ENCODE data around the gene RXFP4. TPM values are rescaled to one million over a fixed set of nuclear protein-coding genes. Genes with fewer than 3 reads are reported as not detected.
"Not testable (repeated sequence)": the region's sequence is repeated elsewhere in the genome, so short reads cannot be mapped to it uniquely, and the experiment has no call there.

RXFP4 gene
- total RNA-seq, 1 donor from 2014 or later = not detected

DNA sequence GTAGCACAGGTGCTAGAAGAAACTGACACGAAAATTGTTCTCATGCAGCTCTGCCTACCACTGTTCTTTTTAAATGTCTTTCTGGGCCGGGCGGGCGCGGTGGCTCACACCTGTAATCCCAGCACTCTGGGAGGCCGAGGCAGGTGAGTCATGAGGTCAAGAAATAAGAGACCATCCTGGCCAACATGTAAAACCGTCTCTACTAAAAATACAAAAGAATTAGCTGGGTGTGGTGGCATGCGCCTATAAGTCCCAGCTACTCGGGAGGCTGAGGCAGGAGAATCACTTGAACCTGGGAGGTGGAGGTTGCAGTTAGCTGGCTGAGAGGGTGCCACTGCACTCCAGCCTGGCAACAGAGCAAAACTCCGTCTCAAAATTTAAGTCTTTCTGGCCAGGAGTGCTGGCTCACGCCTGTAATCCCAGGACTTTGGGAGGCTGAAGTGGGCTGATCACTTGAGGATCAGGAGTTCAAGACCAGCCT lies 29.3 kb upstream of the RXFP4 start:
- peak overlapping the region; percentile 97 for H3K4me3 Mint-ChIP-seq
- intact Hi-C loops (cut with micrococcal nuclease) = no loop called here
- no peaks in the 10 kb centered on the region for H3K9me3 Mint-ChIP-seq
- DNase-seq = no peak
- no peaks in the 10 kb centered on the region for H3K27me3 Mint-ChIP-seq
- H3K4me1 Mint-ChIP-seq = peaks cover 21% of the 10 kb centered on the region
- H3K27ac Mint-ChIP-seq = peak overlapping the region; percentile 99
- H3K36me3 Mint-ChIP-seq (ENCODE audit: low read depth) = peaks cover 72% of the 10 kb centered on the region

GRCh38 chr1:155913969-155914757 lies 27.3 kb upstream of the RXFP4 start:
- DNase-seq = no peak
- intact Hi-C loops (cut with micrococcal nuclease) = no loop called here
- H3K9me3 Mint-ChIP-seq = no peaks in the 10 kb centered on the region
- no peak overlapping the region for H3K27ac Mint-ChIP-seq
- no peaks in the 10 kb centered on the region for H3K27me3 Mint-ChIP-seq
- H3K4me1 Mint-ChIP-seq = peaks cover 21% of the 10 kb centered on the region
- no peak overlapping the region for H3K4me3 Mint-ChIP-seq
- peaks cover 77% of the 10 kb centered on the region for H3K36me3 Mint-ChIP-seq (ENCODE audit: low read depth)

DNA sequence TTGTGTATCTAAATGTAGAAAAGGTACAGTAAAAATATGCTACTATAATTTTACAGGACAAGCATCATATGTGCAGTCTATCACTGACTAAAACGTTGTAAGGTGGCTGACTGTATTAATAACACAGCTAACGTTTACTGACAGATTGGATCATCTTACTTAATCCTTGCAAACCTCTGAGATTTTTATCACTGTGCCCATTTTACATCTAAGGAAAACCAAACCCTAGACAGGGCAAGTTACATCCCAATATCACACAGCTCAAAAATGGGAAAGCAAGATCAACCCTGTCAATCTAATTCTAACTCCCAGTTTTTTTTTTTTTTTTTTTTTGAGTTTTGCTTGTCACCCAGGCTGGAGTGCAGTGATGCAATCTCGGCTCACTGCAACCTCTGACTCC lies 22.8 kb upstream of the RXFP4 start:
- no peak overlapping the region for H3K4me3 Mint-ChIP-seq
- H3K27me3 Mint-ChIP-seq = no peaks in the 10 kb centered on the region
- intact Hi-C loops (cut with micrococcal nuclease) = no loop called here
- H3K4me1 Mint-ChIP-seq = no peaks in the 10 kb centered on the region
- no peaks in the 10 kb centered on the region for H3K9me3 Mint-ChIP-seq
- DNase-seq = no peak
- peaks cover 78% of the 10 kb centered on the region for H3K36me3 Mint-ChIP-seq (ENCODE audit: low read depth)
- H3K27ac Mint-ChIP-seq = no peak overlapping the region

DNA sequence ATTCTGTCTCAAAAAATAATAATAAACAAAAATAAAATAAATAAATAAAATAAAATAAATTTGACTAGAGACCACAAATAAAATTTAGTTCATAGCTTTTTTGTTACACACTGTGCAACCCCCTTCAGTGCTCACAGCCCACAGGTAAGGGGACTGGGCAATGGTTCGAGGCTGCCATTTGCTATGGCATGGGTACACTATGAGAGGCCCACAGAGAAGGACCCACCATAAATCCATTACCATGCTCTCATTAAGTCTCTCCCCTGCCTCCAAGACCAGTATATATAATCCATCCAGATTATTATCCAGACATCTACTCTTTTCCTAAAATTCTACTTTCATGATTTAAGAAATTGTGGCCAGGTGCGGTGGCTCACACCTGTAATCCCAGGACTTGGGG lies 21.6 kb upstream of the RXFP4 start:
- H3K36me3 Mint-ChIP-seq (ENCODE audit: low read depth) = peaks cover 75% of the 10 kb centered on the region
- no peaks in the 10 kb centered on the region for H3K4me1 Mint-ChIP-seq

GRCh38 chr1:155920717-155921116 lies 20.7 kb upstream of the RXFP4 start:
- intact Hi-C loops (cut with micrococcal nuclease) = no loop called here
- no peak for DNase-seq
- Mint-ChIP-seq H3K4me1 (no peaks in the 10 kb centered on the region), H3K27me3 (no peaks in the 10 kb centered on the region), H3K27ac (no peak overlapping the region), H3K36me3 (ENCODE audit: low read depth) (peaks cover 73% of the 10 kb centered on the region), H3K9me3 (no peaks in the 10 kb centered on the region), H3K4me3 (no peak overlapping the region)

More for the DNA sequence above, 21.6 kb upstream of the RXFP4 start:
- Mint-ChIP-seq H3K4me3 (no peak overlapping the region), H3K9me3 (no peaks in the 10 kb centered on the region), H3K27ac (no peak overlapping the region), H3K27me3 (no peaks in the 10 kb centered on the region)
- intact Hi-C loops (cut with micrococcal nuclease) = no loop called here
- no peak for DNase-seq

- Mint-ChIP-seq H3K4me3 (no peak overlapping the region), H3K4me1 (peaks cover 11% of the 10 kb centered on the region), H3K27me3 (no peaks in the 10 kb centered on the region), H3K9me3 (no peaks in the 10 kb centered on the region), H3K27ac (no peak overlapping the region), H3K36me3 (ENCODE audit: low read depth) (peaks cover 71% of the 10 kb centered on the region)
- intact Hi-C loops (cut with micrococcal nuclease) = no loop called here
- no peak for DNase-seq
Observed at GRCh38 chr1:155925506-155925905, 15.9 kb upstream of the RXFP4 start.

DNA sequence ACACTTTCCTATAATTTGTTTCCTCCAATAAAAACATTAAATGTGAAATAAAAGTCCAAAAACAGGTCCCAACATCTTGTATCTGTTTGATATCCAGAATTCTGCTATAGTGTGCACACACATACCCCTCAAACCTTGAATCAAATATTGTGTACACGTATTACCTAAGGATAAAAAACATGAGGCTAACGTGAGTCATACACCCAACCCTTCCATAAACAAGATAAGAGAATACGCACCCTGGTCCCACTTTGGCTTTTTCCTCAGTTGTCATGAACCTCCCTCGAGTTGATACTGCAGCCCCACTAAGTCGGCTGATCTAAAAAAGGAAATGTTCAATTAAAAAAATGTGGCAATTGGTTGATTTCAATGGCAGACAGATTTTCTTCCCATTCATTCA lies 12.4 kb upstream of the RXFP4 start:
- no peak for DNase-seq
- no peaks in the 10 kb centered on the region for H3K9me3 Mint-ChIP-seq
- intact Hi-C loops (cut with micrococcal nuclease) = no loop called here
- no peak overlapping the region for H3K4me3 Mint-ChIP-seq
- H3K4me1 Mint-ChIP-seq = peaks cover 27% of the 10 kb centered on the region
- no peak overlapping the region for H3K27ac Mint-ChIP-seq
- peaks cover 65% of the 10 kb centered on the region for H3K36me3 Mint-ChIP-seq (ENCODE audit: low read depth)
- no peaks in the 10 kb centered on the region for H3K27me3 Mint-ChIP-seq

DNA sequence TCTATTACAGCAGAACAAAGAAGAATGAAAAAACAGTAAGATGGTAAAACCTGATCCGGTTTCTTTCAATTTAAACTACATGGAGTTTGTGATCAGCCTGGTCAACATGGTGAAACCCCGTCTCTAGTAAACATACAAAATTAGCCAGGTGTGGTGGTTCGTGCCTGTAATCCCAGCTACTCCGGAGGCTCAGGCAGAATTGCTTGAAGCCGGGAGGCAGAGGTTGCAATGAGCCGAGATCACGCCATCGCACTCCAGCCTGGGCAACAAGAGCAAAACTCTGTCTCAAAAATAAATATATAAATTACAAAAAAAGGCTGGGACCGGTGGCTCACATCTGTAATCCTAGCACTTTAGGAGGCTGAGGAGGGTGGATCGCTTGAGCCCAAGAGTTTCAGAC lies 10.7 kb upstream of the RXFP4 start:
- intact Hi-C loops (cut with micrococcal nuclease) = loop anchor here (5.0 kb wide), 1 partner anchor 137 kb away; no protein-coding TSS in a partner anchor
- Mint-ChIP-seq H3K4me3 (peak overlapping the region; percentile 77), H3K4me1 (peaks cover 27% of the 10 kb centered on the region), H3K36me3 (ENCODE audit: low read depth) (peaks cover 60% of the 10 kb centered on the region)
- H3K9me3 Mint-ChIP-seq, H3K27me3 Mint-ChIP-seq, DNase-seq, H3K27ac Mint-ChIP-seq: not testable (repeated sequence)

GRCh38 chr1:155931332-155932038 lies 10.0 kb upstream of the RXFP4 start:
- peaks cover 27% of the 10 kb centered on the region for H3K4me1 Mint-ChIP-seq
- DNase-seq = no peak
- H3K27ac Mint-ChIP-seq = no peak overlapping the region
- intact Hi-C loops (cut with micrococcal nuclease) = loop anchor here (5.0 kb wide), 1 partner anchor 136 kb away; no protein-coding TSS in a partner anchor
- no peaks in the 10 kb centered on the region for H3K27me3 Mint-ChIP-seq
- peak overlapping the region; percentile 77 for H3K4me3 Mint-ChIP-seq
- H3K36me3 Mint-ChIP-seq (ENCODE audit: low read depth) = peaks cover 53% of the 10 kb centered on the region
- no peaks in the 10 kb centered on the region for H3K9me3 Mint-ChIP-seq

DNA sequence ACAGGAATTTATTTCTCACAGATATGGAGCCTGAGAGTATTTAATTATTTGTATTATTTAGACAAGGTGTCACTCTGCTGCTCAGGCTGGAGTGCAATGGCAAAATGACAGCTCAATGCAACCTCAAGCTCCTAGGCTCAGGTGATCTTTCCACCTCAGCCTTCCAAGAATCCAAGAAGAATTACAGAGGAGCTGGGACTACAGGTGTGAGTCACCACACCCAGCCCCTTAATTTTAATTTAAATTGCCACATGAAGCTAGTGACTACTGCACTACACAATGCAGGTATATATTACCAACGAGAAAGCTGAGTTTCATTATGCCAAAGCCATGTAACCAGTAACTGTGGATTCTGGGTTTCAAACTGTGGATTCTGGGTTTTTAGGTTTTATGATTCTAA lies 9.4 kb upstream of the RXFP4 start:
- intact Hi-C loops (cut with micrococcal nuclease) = loop anchor here (5.0 kb wide), 1 partner anchor 135 kb away; no protein-coding TSS in a partner anchor
- no peaks in the 10 kb centered on the region for H3K9me3 Mint-ChIP-seq

GRCh38 chr1:155932487-155932886 lies 9.0 kb upstream of the RXFP4 start:
- H3K4me3 Mint-ChIP-seq = peak overlapping the region; percentile 77
- intact Hi-C loops (cut with micrococcal nuclease) = loop anchor here (5.0 kb wide), 1 partner anchor 135 kb away; no protein-coding TSS in a partner anchor
- H3K9me3 Mint-ChIP-seq = no peaks in the 10 kb centered on the region

More for the DNA sequence above, 9.4 kb upstream of the RXFP4 start:
- peak overlapping the region; percentile 77 for H3K4me3 Mint-ChIP-seq
- no peak for DNase-seq
- no peaks in the 10 kb centered on the region for H3K27me3 Mint-ChIP-seq
- peaks cover 27% of the 10 kb centered on the region for H3K4me1 Mint-ChIP-seq
- H3K27ac Mint-ChIP-seq = peak overlapping the region; percentile 25
- H3K36me3 Mint-ChIP-seq (ENCODE audit: low read depth) = peaks cover 47% of the 10 kb centered on the region

DNA sequence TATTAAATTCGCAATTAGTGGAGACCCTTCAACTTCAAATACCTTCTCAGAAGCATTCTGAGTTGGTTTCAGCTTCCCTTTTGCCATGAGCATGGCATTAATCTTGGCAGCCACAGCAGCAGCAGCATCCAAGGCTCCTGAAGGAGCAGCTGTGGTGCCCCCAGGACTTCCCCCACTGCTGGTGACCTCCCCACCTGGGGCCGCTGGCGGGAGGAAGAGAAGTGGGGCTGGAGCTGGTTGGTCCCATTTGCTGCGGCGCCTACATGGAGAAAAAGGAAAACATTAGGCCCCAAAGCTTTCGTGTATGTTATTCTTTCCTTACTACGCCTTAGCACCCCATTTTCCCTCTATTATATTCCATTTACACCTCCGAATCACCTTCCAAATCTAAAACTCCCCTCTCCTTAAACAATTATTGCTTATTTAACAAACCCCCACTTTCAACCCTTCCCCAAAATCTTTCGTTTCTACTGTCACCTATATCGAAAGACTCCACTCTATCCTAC lies 7.8 kb upstream of the RXFP4 start:
- Mint-ChIP-seq H3K9me3 (no peaks in the 10 kb centered on the region), H3K27me3 (no peaks in the 10 kb centered on the region), H3K4me3 (no peak overlapping the region), H3K36me3 (ENCODE audit: low read depth) (peaks cover 35% of the 10 kb centered on the region), H3K27ac (no peak overlapping the region), H3K4me1 (peaks cover 34% of the 10 kb centered on the region)
- DNase-seq = peak; percentile 72
- intact Hi-C loops (cut with micrococcal nuclease) = loop anchor here (1.0 to 5.0 kb wide), 6 partner anchors 13 to 134 kb away; partner anchors contain the start of genes LAMTOR2, RIT1 and SYT11

More at GRCh38 chr1:155932487-155932886, 9.0 kb upstream of the RXFP4 start:
- Mint-ChIP-seq H3K36me3 (ENCODE audit: low read depth) (peaks cover 44% of the 10 kb centered on the region), H3K27ac (peak overlapping the region; percentile 25), H3K27me3 (no peaks in the 10 kb centered on the region), H3K4me1 (peaks cover 27% of the 10 kb centered on the region)
- DNase-seq = no peak

GRCh38 chr1:155934097-155934935 lies 7.1 kb upstream of the RXFP4 start, which contains the start of gene KHDC4:
KHDC4 (minus strand) TSS chr1:155934413; CDS start chr1:155934373, 40 bp downstream.
- H3K27ac Mint-ChIP-seq = no peak within 1 kb of the TSS
- intact Hi-C loops (cut with micrococcal nuclease) = loop anchor here (1.0 to 5.0 kb wide), 6 partner anchors 12 to 133 kb away; partner anchors contain the start of genes LAMTOR2, RIT1 and SYT11
- H3K9me3 Mint-ChIP-seq = no peaks in the 10 kb centered on the region
- H3K4me3 Mint-ChIP-seq = no peak within 1 kb of the TSS
- H3K27me3 Mint-ChIP-seq = no peaks in the 10 kb centered on the region
- H3K4me1 Mint-ChIP-seq = peaks cover 30% of the 10 kb centered on the region
- peak; percentile 98 for DNase-seq
- H3K36me3 Mint-ChIP-seq (ENCODE audit: low read depth) = peaks cover 31% of the 10 kb centered on the region
